ENCODE results near the gene RGS14.

DNA sequence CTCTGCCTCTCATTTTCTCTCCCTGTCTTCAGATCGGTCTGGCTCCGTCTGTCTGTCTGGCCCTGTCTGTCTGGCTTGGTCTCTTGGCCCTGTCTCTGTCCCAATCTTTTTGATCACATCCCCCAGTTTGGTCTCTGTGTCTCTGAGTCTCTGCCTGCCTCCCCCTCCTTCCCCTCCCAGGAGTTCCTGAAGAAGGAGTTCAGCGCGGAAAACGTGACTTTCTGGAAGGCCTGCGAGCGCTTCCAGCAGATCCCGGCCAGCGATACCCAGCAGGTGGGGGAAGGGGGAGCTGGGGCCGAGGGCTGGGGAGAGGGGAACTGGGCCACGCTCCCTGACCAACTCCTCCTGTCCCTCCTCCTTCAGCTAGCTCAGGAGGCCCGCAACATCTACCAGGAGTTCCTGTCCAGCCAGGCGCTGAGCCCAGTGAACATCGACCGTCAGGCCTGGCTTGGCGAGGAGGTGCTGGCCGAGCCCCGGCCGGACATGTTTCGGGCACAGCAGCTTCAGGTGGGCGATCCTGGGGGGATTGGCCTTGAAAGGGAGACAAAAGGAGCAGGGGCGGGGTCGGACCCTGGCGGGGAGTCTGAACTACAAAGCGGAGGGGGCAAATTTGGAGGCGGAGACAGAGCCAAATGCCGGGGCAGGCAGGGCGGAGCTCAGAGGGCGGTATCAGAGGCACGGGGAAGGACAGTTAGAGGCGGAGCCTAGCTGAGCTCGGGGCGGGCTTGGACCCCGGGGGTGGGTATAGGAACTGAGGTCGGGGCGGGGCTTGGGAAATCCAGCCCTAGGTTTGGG, 9.0 kb downstream of the RGS14 start:
- TF ChIP-seq, protein P1, sequence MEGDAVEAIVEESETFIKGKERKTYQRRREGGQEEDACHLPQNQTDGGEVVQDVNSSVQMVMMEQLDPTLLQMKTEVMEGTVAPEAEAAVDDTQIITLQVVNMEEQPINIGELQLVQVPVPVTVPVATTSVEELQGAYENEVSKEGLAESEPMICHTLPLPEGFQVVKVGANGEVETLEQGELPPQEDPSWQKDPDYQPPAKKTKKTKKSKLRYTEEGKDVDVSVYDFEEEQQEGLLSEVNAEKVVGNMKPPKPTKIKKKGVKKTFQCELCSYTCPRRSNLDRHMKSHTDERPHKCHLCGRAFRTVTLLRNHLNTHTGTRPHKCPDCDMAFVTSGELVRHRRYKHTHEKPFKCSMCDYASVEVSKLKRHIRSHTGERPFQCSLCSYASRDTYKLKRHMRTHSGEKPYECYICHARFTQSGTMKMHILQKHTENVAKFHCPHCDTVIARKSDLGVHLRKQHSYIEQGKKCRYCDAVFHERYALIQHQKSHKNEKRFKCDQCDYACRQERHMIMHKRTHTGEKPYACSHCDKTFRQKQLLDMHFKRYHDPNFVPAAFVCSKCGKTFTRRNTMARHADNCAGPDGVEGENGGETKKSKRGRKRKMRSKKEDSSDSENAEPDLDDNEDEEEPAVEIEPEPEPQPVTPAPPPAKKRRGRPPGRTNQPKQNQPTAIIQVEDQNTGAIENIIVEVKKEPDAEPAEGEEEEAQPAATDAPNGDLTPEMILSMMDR (IDR thresholded peaks at IDR 0.05): no peak
- TF ChIP-seq EP300 (IDR thresholded peaks at IDR 0.05) (peak; percentile 22), POLR2A (IDR thresholded peaks at IDR 0.05) (peak in 1 of 2 donors; percentile 44)

Data from tibial nerve (tissue), 4 donors.